HTR-8/SVneo (cell line): ENCODE results near the gene CD8B.
A peak's percentile ranks its signal among the peaks of the same experiment; 100 is the strongest.
"Not testable (repeated sequence)": the region's sequence is repeated elsewhere in the genome, so short reads cannot be mapped to it uniquely, and the experiment has no call there.

Experiments
- DNase-seq: peaks from one replicate; pipeline ENCODE4 v3.0.0; 2011; ENCODE audit warnings: low spot score, mixed read lengths; ENCODE audit not compliant: insufficient read length
- FAIRE-seq: peaks from 2 replicates; lab custom pipeline; 2011; peaks lifted over from hg19 to GRCh38; lab: Jason Lieb, UNC

CD8B gene

GRCh38 chr2:86861628-86862379 is at the start of gene CD8B:
Gene CD8B (minus strand): TSS chr2:86861886. CDS start chr2:86861865, 21 bp downstream.
- not testable (repeated sequence) for DNase-seq

DNA sequence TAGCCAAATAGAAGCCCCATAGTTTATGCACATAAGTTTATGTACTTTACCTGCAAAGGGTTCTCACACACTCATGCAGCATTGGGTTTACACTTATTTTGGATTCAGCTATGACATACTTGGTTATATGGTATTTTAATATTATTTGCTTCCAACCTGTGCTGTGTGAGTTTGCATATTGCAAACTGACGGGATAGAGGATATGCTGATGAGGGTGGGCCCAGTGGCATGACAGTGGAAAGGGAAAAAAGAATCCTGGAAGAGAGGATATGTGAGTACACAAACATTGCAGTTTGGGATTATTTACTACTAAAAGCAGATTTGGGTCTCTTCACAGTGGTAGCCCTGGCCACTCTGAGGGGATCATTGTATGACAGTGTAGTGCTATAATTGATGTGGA is 44.2 kb upstream of the CD8B start:
- FAIRE-seq, DNase-seq: not testable (repeated sequence)

More at GRCh38 chr2:86861628-86862379, at the start of gene CD8B:
- not testable (repeated sequence) for FAIRE-seq

GRCh38 chr2:86900687-86901086 is 39.0 kb upstream of the CD8B start:
- DNase-seq, FAIRE-seq: not testable (repeated sequence)

DNA sequence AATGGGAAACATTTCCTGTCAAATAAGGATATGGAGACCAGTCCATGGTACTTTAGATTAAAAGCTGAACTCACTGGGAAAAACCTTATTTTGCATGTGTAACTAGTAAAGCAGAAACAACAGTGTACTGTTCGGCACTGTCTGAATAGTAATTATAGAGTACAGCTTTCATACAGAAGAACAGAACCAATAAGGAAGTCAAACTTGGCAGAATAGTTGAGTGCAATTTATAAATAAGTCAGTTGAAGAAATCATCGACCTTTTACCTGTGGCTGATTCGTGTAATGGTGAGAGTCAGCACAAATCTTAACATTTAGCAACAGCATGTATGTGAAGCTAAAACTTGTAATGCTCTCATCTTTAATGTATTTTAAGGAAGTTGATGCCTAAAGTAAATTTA is 24.3 kb upstream of the CD8B start:
- not testable (repeated sequence) for DNase-seq, FAIRE-seq

- not testable (repeated sequence) for FAIRE-seq, DNase-seq
Measured at GRCh38 chr2:86882865-86883264, 21.2 kb upstream of the CD8B start.

GRCh38 chr2:86882118-86882665 is 20.5 kb upstream of the CD8B start:
- DNase-seq, FAIRE-seq: not testable (repeated sequence)

- FAIRE-seq, DNase-seq: not testable (repeated sequence)
Measured at GRCh38 chr2:86878986-86879385, 17.3 kb upstream of the CD8B start.

DNA sequence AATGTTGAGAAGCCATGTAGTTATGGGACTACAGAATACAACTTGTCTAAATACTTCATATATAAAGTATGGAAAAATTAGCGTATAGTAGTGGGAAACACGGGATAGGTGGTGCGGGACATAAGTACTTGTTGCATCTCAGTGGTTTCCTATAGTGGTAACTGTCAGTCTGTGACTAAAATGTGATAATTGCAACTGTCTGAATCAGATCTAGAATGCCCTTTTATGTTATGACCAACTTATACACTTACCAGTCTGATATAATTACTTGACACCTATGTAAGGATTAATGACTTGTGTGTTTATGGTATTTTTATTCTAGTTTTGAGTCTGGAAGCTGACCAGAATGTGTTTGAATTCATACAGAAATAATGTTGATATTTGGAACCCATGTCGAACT is 9.3 kb upstream of the CD8B start:
- not testable (repeated sequence) for DNase-seq, FAIRE-seq

- not testable (repeated sequence) for FAIRE-seq, DNase-seq
Measured at GRCh38 chr2:86868895-86869468, 7.3 kb upstream of the CD8B start.

DNA sequence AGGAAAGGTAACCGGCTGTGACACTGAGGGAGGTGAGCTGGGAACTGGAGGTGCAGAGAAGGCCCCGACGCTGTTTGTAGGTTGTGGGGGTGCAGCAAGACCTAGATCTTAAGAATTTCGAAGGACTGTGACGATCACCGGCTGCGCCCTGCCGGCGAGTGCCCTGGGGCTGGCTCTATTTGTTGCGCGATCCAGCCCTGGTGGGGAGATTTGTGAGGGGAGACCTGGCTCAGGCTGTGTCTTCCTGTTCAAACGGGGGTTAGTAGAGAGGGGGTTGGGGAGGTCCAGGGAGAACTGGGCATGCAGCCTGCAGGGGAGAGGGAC is 656 bp upstream of the CD8B start:
- not testable (repeated sequence) for DNase-seq, FAIRE-seq

DNA sequence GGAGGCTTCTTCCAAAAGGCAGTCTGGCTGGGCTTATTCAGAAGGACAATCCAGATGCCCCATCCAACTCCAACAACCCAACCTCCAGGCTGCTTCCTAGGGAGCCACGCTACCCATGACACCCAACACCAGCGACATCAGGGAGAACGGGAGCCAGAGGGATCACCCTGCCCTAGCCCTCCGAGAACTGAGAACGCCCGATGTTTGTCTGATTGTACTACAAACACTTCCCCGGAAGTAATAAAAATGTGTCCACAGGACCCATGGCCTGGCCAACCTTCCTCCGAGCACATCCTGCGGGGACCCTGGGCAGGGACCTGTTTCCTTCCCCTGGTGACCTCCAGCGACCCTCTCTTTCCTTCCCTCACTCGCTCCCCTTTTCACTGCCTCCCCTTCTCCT is 511 bp downstream of the CD8B start:
- not testable (repeated sequence) for FAIRE-seq, DNase-seq

DNA sequence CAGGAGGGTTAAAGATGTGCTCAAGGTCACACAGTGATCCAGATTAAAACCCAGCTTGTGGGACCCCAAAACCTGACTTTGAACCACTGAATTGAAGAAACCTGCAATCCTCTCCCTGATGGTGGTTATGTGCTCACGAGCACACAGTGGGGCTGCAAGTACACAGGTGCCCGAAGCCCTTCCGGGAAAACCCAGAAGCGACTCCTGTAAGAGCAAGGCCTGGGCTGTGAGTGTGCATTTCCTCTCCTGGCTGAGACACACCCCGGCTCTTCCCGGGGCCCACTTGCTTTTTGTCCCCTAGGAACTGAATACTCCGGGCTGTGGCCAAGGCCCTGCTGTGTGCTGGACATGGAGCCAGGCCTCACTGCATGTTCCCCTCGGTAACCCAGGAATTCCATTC is 1.1 kb downstream of the CD8B start:
- FAIRE-seq, DNase-seq: not testable (repeated sequence)

GRCh38 chr2:86857688-86858087 is 4.0 kb downstream of the CD8B start:
- DNase-seq, FAIRE-seq: not testable (repeated sequence)

GRCh38 chr2:86856498-86856897 is 5.2 kb downstream of the CD8B start:
- not testable (repeated sequence) for DNase-seq
- FAIRE-seq = peak; percentile 51

DNA sequence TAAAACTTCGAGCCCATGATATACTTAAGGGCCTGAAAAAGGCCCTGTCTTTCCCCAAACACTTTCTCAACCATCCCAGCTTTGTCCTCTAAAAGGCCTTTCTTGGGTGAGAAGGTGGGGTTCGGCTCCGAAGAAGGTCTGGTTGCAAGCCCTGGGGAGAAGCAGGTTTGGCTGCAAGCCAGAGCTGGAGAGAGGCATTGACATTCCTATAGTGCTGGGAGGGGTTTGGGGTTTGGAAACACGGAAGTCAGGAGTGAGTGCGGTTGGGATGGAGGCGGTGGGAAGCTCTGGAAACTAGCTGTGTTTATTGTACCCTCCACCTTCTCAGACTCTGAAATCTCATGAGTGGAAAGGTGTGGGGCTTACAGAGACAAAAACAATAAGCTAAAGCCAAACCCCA is 5.7 kb downstream of the CD8B start:
- not testable (repeated sequence) for FAIRE-seq, DNase-seq

- FAIRE-seq = peak; percentile 83
- DNase-seq = not testable (repeated sequence)
Measured at GRCh38 chr2:86851581-86851980, 10.1 kb downstream of the CD8B start.

GRCh38 chr2:86842607-86843234 is 19.0 kb downstream of the CD8B start:
- FAIRE-seq = not testable (repeated sequence)

DNA sequence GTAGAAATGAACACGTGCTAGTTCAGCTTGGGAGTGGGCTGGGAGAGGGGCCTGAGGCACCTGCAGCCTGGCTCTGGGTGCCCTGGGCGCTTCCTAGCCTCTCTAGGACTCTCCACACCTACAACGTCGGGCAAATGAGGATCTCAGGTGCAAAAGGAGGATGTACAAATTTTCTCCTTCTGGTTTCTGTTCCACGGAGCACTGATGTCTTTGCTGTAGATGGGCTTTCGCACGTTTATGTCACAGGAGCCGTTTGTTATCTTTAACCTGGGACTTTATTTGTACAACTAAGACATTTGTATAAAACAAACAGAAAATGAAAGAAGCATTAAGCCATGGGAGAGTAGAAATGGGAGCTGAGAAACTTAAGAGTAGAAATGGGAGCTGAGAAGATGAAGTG is 20.4 kb downstream of the CD8B start:
- not testable (repeated sequence) for FAIRE-seq, DNase-seq

More at GRCh38 chr2:86842607-86843234, 19.0 kb downstream of the CD8B start:
- not testable (repeated sequence) for DNase-seq

GRCh38 chr2:86839871-86840548 is 21.7 kb downstream of the CD8B start:
- DNase-seq = not testable (repeated sequence)

DNA sequence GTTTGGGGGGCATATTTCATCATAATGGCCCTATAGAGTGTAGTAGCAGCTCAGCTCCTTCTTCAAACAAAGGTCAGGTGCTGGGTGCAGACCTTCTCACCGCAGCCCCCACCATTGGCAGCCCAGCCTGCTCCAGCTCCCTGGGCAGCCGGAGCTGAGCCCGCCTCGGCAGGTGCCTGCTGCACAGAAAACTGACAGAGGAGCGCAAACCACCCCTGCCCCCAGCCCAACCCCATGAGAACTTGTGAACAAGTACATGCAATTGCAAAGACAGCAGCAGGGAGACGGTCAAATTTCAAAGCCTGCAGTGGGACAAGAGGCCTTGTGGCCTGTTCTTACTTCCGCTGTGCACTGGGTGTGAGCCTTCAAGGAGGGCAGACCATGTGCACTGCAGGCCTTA is 22.2 kb downstream of the CD8B start:
- not testable (repeated sequence) for DNase-seq, FAIRE-seq

More at GRCh38 chr2:86839871-86840548, 21.7 kb downstream of the CD8B start:
- FAIRE-seq = not testable (repeated sequence)
